GM12878 (cell line): ENCODE results near the gene ZNF506. TPM values are rescaled to one million over a fixed set of nuclear protein-coding genes. Genes with fewer than 3 reads are reported as not detected.

Experiments used
- ESRRA ChIP-seq: IDR thresholded peaks from 2 replicates; pipeline ENCODE4 v1.6.1; 2012; ENCODE audit warnings: mild to moderate bottlenecking, low read length, improper control_type of control experiment
- NFYA ChIP-seq: IDR thresholded peaks from 2 replicates; pipeline ENCODE4 v1.6.1; 2011; ENCODE audit warnings: low read depth, mild to moderate bottlenecking, low read length, improper control_type of control experiment, borderline replicate concordance
- PML ChIP-seq: IDR thresholded peaks from 2 replicates; pipeline ENCODE4 v1.6.1; 2012; ENCODE audit warnings: low read length, inconsistent platforms
- PRDM15 ChIP-seq: fragments of 450-650 bp; formaldehyde crosslinking; IDR thresholded peaks from 2 replicates; pipeline ENCODE4 v1.4.0; 2020; ENCODE audit warnings: mild to moderate bottlenecking, moderate library complexity
- RELB ChIP-seq: fragments of 450-650 bp; IDR thresholded peaks from 2 replicates; pipeline ENCODE4 v1.6.1; 2017; ENCODE audit warnings: low read depth, mild to moderate bottlenecking, moderate library complexity
- SREBF1 ChIP-seq: IDR thresholded peaks from 2 replicates; pipeline ENCODE4 v1.6.1; 2012; ENCODE audit warnings: mild to moderate bottlenecking, low read length
- ZNF24 ChIP-seq: fragments of 450-650 bp; IDR thresholded peaks from 2 replicates; pipeline ENCODE4 v1.6.1; 2017; ENCODE audit warnings: antibody characterized with exemption, mild to moderate bottlenecking
- polyA plus RNA-seq, 11 experiments: library from polyadenylated mRNA; depleted of rRNA in 4 of 11; unstranded in 6 of 11; stranded (reverse) in 5 of 11; fragments of >200 nt; fragmentation: Nextera tagmentation in 4 of 11; fragmentation: Illumina TruSeq in 1 of 11; extraction: Ambion mirVana in 4 of 11; extraction: Trizol in 1 of 11; gene quantifications; 1 replicate in 1 of 11; 2 replicates in 10 of 11; pipeline versions ENCODE4 v1.2.1 to v1.2.3, GENCODE V29; 2011 to 2016; ENCODE audit warnings: inconsistent platforms in 2 of 11, missing spikeins in 2 of 11, low read depth in 1 of 11
- total RNA-seq, 4 experiments: library from RNA; depleted of rRNA in 3 of 4; stranded (reverse); fragments of >200 nt in 3 of 4; fragmentation: Illumina TruSeq in 1 of 4; extraction: Trizol in 1 of 4; gene quantifications; 2 replicates each; pipeline versions ENCODE4 v1.2.1 to v1.2.3, GENCODE V29; 2013 to 2021
- TF ChIP-seq, protein P1 (sequence below): IDR thresholded peaks from 2 replicates; pipeline ENCODE4 v1.6.1; 2012; ENCODE audit warnings: mild to moderate bottlenecking, low read depth, low read length

Gene ZNF506
- total and polyA plus RNA-seq, 10 of the 15 experiments (the other 5 are each of a cell fraction or from before 2014, with no cell fraction given) = 3.5 to 12.0 (median 7.9) TPM

DNA sequence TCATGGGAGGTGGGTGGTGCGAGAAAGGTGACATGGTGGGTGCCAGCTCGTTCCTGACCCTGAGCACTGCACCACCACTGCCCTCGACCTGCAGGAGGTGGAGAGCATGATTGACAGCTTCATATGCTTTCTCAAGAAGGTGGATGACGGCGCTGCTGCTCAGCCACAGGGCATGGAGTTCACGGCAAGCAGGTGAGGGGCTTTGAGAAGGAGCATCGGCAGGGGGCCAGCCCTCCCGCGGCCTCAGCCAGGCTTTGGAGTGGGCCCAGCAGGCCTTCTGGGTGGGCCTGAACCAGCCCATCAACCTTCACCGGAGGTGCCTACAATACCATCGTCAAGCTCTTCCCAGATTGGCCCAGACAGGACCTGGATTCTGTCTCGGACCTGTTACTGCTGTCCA is 69.7 kb downstream of the ZNF506 start (continued):
- TF ChIP-seq NFYA (no peak), SREBF1 (no peak), PRDM15 (CRISPR knock-in tag) (no peak), PML (no peak), ESRRA (no peak), ZNF24 (no peak), RELB (no peak)
- TF ChIP-seq, protein P1, sequence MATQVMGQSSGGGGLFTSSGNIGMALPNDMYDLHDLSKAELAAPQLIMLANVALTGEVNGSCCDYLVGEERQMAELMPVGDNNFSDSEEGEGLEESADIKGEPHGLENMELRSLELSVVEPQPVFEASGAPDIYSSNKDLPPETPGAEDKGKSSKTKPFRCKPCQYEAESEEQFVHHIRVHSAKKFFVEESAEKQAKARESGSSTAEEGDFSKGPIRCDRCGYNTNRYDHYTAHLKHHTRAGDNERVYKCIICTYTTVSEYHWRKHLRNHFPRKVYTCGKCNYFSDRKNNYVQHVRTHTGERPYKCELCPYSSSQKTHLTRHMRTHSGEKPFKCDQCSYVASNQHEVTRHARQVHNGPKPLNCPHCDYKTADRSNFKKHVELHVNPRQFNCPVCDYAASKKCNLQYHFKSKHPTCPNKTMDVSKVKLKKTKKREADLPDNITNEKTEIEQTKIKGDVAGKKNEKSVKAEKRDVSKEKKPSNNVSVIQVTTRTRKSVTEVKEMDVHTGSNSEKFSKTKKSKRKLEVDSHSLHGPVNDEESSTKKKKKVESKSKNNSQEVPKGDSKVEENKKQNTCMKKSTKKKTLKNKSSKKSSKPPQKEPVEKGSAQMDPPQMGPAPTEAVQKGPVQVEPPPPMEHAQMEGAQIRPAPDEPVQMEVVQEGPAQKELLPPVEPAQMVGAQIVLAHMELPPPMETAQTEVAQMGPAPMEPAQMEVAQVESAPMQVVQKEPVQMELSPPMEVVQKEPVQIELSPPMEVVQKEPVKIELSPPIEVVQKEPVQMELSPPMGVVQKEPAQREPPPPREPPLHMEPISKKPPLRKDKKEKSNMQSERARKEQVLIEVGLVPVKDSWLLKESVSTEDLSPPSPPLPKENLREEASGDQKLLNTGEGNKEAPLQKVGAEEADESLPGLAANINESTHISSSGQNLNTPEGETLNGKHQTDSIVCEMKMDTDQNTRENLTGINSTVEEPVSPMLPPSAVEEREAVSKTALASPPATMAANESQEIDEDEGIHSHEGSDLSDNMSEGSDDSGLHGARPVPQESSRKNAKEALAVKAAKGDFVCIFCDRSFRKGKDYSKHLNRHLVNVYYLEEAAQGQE = no peak
